Measurements from ENCODE around the gene CENPF. TPM values are rescaled to one million over a fixed set of nuclear protein-coding genes. Genes with fewer than 3 reads are reported as not detected.
"Not testable (repeated sequence)": the region's sequence is repeated elsewhere in the genome, so short reads cannot be mapped to it uniquely, and the experiment has no call there.

The CENPF gene
- total RNA-seq, 2 experiments from 2014 or later: 49.5 to 52.8 TPM

GRCh38 chr1:214649607-214650006 is 46.6 kb downstream of the CENPF start:
- POLR2A ChIA-PET: no interaction called here
- CTCF ChIA-PET: no interaction called here

- CTCF ChIA-PET: no interaction called here
- POLR2A ChIA-PET: no interaction called here
Observed at GRCh38 chr1:214650664-214651063, 47.7 kb downstream of the CENPF start.

- CTCF ChIA-PET: no interaction called here
Observed at GRCh38 chr1:214657299-214657698, 54.3 kb downstream of the CENPF start.

GRCh38 chr1:214658175-214658574 is 55.2 kb downstream of the CENPF start:
- CTCF ChIA-PET: no interaction called here
- POLR2A ChIA-PET: no interaction called here

More at GRCh38 chr1:214657299-214657698, 54.3 kb downstream of the CENPF start:
- POLR2A ChIA-PET: no interaction called here

- POLR2A ChIA-PET: no interaction called here
- CTCF ChIA-PET: no interaction called here
Observed at GRCh38 chr1:214658785-214659184, 55.8 kb downstream of the CENPF start.

DNA sequence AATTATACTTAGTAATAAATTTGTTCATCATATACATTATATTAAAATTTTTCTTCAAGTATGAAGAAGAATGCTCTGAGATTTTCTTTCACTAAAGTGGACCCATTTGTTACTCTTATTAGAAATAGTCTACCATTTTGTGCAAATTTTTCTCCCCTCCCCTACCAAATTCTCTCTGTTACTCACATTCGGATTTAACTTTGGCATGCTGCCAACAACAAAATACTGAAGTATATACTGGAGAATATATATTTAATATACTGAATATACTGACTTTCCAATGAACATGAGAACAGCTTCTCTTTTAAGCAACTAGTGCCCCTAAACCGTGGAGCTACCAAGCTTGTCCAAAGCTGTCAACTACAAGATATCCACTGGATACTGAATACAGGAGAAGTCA is 57.2 kb downstream of the CENPF start:
- POLR2A ChIA-PET: no interaction called here
- CTCF ChIA-PET: interaction anchor here (0.9 kb wide), 1 partner anchor 24 kb away, joined by 3 read pairs; no protein-coding TSS in a partner anchor

GRCh38 chr1:214660900-214661299 is 57.9 kb downstream of the CENPF start:
- ChIA-PET POLR2A (no interaction called here), CTCF (no interaction called here)

DNA sequence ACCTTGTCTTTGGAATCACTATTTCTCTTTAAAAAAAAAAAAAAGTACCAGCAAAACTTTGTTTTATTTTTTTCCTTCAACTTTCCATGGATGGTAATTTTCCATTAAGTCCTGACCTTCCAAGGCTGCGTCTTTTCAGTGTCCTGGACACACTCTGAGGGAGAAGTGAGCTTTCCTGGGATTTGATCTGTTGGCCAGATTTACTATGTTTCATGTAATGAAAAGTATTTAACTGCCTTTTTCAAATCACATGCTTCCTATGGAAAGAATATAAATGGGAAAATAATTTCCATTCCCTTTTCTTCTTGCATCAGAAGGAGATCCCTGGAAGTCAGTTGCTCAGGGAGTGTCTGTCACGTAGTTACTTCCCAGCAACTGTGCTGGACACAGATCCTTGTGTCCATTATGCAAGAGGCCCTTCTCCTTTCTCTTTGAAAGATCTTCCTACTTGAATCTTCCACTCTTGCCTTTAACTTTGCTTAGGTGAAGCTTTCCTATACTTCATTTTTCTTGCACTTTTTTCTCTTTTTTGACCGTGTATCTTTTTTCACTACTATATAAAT is 59.3 kb downstream of the CENPF start:
- CTCF ChIA-PET: no interaction called here
- POLR2A ChIA-PET: no interaction called here

- ChIA-PET POLR2A (no interaction called here), CTCF (no interaction called here)
Observed at GRCh38 chr1:214664651-214665433, 61.8 kb downstream of the CENPF start.

GRCh38 chr1:214665606-214666110 is 62.7 kb downstream of the CENPF start:
- POLR2A ChIA-PET: no interaction called here
- CTCF ChIA-PET: no interaction called here

DNA sequence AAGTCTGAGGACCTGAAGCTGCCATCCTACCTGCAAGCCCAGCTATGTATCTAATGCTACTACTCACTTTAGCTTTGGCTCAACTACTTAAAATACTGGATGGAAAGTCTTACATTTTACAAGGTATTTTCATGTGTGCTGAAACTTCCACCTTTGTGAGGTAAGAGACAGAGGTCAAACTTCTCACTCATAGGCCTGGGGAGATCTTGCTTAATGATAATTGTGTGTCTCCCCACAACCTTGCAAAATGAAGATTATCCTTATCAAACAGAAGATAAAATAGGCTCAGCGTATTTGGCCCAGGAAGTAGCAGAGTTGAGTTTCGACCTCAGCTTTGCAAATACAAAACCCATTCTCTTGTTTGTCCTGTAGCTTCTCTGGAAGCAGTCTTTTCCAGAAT is 63.7 kb downstream of the CENPF start:
- CTCF ChIA-PET: interaction anchor here (0.6 kb wide), 1 partner anchor 12 kb away, joined by 3 read pairs; no protein-coding TSS in a partner anchor
- POLR2A ChIA-PET: no interaction called here

- ChIA-PET POLR2A (no interaction called here), CTCF (no interaction called here)
Observed at GRCh38 chr1:214670098-214670497, 67.1 kb downstream of the CENPF start.

GRCh38 chr1:214673029-214673428 is 70.0 kb downstream of the CENPF start:
- POLR2A ChIA-PET, CTCF ChIA-PET: not testable (repeated sequence)

- POLR2A ChIA-PET: no interaction called here
- CTCF ChIA-PET: no interaction called here
Observed at GRCh38 chr1:214673576-214673975, 70.6 kb downstream of the CENPF start.

DNA sequence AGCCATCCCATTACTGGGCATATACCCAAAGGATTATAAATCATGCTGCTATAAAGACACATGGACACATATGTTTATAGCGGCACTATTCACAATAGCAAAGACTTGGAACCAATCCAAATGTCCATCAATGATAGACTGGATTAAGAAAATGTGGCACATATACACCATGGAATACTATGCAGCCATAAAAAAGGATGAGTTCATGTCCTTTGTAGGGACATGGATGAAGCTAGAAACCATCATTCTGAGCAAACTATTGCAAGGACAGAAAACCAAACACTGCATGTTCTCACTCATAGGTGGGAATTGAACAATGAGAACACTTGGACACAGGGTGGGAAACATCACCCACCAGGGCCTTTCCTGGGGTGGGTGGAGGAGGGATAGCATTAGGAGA is 72.5 kb downstream of the CENPF start:
- POLR2A ChIA-PET: not testable (repeated sequence)

DNA sequence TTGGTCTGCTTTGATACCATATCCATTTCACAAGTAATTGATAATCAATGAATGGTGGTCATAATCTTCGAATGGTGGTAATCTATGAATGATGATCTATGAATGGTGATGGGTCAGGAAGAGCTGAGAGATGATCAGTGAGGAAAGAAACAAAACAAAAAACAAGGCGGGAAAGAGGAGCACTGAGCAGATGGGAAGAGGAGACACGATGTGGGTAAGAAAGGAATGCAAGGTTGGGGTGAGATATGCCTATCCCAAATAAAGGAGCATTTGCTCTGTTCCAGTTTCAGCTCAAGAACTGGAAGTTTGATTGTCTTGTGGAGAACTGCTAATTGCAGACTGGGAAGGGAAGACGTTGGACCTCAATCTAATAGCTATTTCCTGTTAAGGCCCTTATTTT is 73.8 kb downstream of the CENPF start:
- CTCF ChIA-PET: no interaction called here

More for the DNA sequence above, 72.5 kb downstream of the CENPF start:
- CTCF ChIA-PET: not testable (repeated sequence)

GRCh38 chr1:214677945-214678344 is 75.0 kb downstream of the CENPF start:
- POLR2A ChIA-PET: no interaction called here
- CTCF ChIA-PET: interaction anchor here (1.1 kb wide), 1 partner anchor 11 kb away, joined by 3 read pairs; no protein-coding TSS in a partner anchor

More for the DNA sequence above, 73.8 kb downstream of the CENPF start:
- POLR2A ChIA-PET: no interaction called here

DNA sequence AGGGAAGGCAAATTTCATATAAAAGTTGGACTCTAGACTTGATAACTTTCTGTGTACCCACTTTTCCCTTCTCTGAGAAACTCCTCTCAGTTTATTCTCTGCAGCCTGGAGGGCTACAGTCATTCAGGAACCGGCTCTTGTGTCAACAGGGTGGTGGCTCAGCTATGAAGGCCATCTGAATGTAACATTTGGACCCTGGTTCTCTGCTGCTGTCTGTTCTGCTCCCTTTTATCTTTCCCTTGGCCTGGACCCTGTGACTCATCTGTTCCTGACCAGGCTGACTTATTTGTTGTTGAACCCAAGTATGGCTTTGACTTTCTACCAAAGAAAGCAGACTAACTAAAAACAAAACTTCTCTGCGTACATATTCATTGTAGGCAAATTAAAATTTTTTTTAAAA is 75.4 kb downstream of the CENPF start:
- ChIA-PET POLR2A (no interaction called here), CTCF (interaction anchor here (1.1 kb wide), 1 partner anchor 12 kb away, joined by 3 read pairs; no protein-coding TSS in a partner anchor)

- CTCF ChIA-PET: no interaction called here
- POLR2A ChIA-PET: no interaction called here
Observed at GRCh38 chr1:214683621-214684020, 80.6 kb downstream of the CENPF start.

GRCh38 chr1:214685906-214686305 is 82.9 kb downstream of the CENPF start:
- ChIA-PET POLR2A (no interaction called here), CTCF (no interaction called here)

GRCh38 chr1:214686497-214686896 is 83.5 kb downstream of the CENPF start:
- CTCF ChIA-PET: no interaction called here

GRCh38 chr1:214688891-214689290 is 85.9 kb downstream of the CENPF start:
- ChIA-PET CTCF (no interaction called here), POLR2A (no interaction called here)

More at GRCh38 chr1:214686497-214686896, 83.5 kb downstream of the CENPF start:
- POLR2A ChIA-PET: no interaction called here
